AG10803 (cell line): Measurements from ENCODE around the gene KCNIP2.

ENCODE experiments used
- DNase-seq: peaks from one replicate; pipeline ENCODE4 v3.0.0; 2010; ENCODE audit warnings: low read depth
- H3K4me3 ChIP-seq: 2 replicates; pipeline ENCODE4 v1.5.1; 2011; ENCODE audit warnings: mild to moderate bottlenecking, low read length, control low read depth
- CTCF ChIP-seq: conservative IDR thresholded peaks from 2 replicates; pipeline ENCODE4 v1.5.1; 2011; ENCODE audit warnings: mild to moderate bottlenecking, low read length, control low read depth, inconsistent platforms

Gene KCNIP2

GRCh38 chr10:101851411-101852116, 8.0 kb upstream of the KCNIP2 start:
- TF ChIP-seq CTCF: no peak
- no peak overlapping the region for H3K4me3 ChIP-seq
- peak; percentile 31 for DNase-seq

DNA sequence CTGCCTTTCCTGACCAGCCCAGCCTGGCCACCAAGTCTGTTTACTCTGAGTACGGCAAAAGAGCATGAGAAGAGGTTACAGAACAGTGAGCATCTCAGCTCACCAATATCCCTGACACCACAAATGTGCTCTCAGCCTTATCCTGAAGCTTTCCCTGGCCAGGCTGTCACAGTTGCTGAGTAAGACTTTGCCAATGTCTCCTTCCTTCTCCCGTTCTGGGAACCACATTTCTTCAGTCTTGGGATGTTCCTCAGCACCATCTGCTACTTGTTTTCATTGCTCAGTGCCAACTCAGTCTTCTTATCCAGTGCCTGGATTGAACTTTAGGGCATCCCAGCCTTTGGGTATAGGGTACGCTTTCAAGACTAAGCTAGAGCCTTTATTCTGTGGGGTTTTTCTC, 7.1 kb upstream of the KCNIP2 start:
- no peak for DNase-seq
- no peak overlapping the region for H3K4me3 ChIP-seq
- no peak for TF ChIP-seq CTCF

- H3K4me3 ChIP-seq: no peak overlapping the region
- no peak for TF ChIP-seq CTCF
- DNase-seq: no peak
These were observed 5.3 kb upstream of the KCNIP2 start for GRCh38 chr10:101848894-101849351.

GRCh38 chr10:101848408-101848807, 4.8 kb upstream of the KCNIP2 start:
- DNase-seq: no peak
- no peak for TF ChIP-seq CTCF
- H3K4me3 ChIP-seq: no peak overlapping the region

- H3K4me3 ChIP-seq: no peak overlapping the region
- no peak for TF ChIP-seq CTCF
- DNase-seq: no peak
These were observed 2.3 kb upstream of the KCNIP2 start for GRCh38 chr10:101845893-101846292.

DNA sequence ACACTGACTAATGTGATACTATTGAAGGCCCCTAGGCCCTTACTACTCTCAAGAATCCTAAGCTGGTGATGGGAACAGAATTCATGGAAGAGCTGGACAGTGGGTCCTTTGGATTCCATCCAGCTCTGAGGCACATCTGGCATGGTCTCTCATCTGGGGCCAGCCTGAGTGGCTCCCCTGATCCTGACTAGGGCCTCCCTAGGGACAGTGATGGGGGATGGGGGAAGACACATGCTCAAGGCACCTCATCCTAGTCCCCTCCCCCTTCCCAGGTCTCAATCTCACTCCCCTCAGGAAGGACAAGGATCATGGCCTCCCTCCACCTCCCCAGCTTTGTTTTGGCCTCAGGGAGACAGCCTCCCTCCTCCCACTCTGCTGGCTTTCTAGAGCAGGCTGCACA, 1.8 kb downstream of the KCNIP2 start:
- H3K4me3 ChIP-seq: no peak overlapping the region
- TF ChIP-seq CTCF: no peak
- DNase-seq: no peak

- peak overlapping the region; percentile 40 for H3K4me3 ChIP-seq
- peak; percentile 73 for DNase-seq
- TF ChIP-seq CTCF: peak; percentile 87
These were observed 2.7 kb downstream of the KCNIP2 start for GRCh38 chr10:101840741-101841453.
